ENCODE data around the gene LRP2. TPM values are rescaled to one million over a fixed set of nuclear protein-coding genes. Genes with fewer than 3 reads are reported as not detected.
"Not testable (repeated sequence)": the region's sequence is repeated elsewhere in the genome, so short reads cannot be mapped to it uniquely, and the experiment has no call there.

Gene LRP2
- polyA plus RNA-seq, 3 donors: not detected

- H3K9ac ChIP-seq (ENCODE audit: insufficient read depth, low read length, poor library complexity, severe bottlenecking): no peak overlapping the region
- WGBS (ENCODE audit: insufficient coverage): no CpG with 5 or more reads among the region's 3 CpGs
- intact Hi-C loops (cut with micrococcal nuclease): no loop called here
- H3K27ac ChIP-seq (ENCODE audit: low read depth in 1 of 2, low read length in 2 of 2): no peak overlapping the region
- H3K27ac Mint-ChIP-seq: no peak overlapping the region
- H4K20me1 ChIP-seq (ENCODE audit: insufficient read depth, low read length): no peaks in the 10 kb centered on the region
- no peaks in the 10 kb centered on the region for H3K9me3 ChIP-seq (replicated peaks in 1 of 2; ENCODE audit: control insufficient read depth in 1 of 2, insufficient read depth in 1 of 2, low read length in 2 of 2)
- H3K36me3 ChIP-seq (replicated peaks in 1 of 2; ENCODE audit: control insufficient read depth in 1 of 2, insufficient read depth in 2 of 2, low read length in 2 of 2): no peaks in the 10 kb centered on the region
- TF ChIP-seq CTCF (IDR thresholded peaks at IDR 0.05): no peak
- H3K4me3 ChIP-seq (replicated peaks in 1 of 3; ENCODE audit: low read depth in 2 of 3, low read length in 3 of 3): no peak overlapping the region
- no peak overlapping the region for H3K4me2 ChIP-seq (replicated peaks; ENCODE audit: extremely low read depth, low read length, poor library complexity, severe bottlenecking)
- no peaks in the 10 kb centered on the region for H3K27me3 ChIP-seq (ENCODE audit: control insufficient read depth in 2 of 2, insufficient read depth in 2 of 2, low read length in 2 of 2)
- no peaks in the 10 kb centered on the region for H3K79me2 ChIP-seq (ENCODE audit: insufficient read depth, low read length)
- H3K9me3 Mint-ChIP-seq: peaks cover 0 to 1% (median 0%) of the 10 kb centered on the region in 7 donors
- H3K27me3 Mint-ChIP-seq (ENCODE audit: low read depth in 3 of 3): peaks cover 0 to 1% (median 0%) of the 10 kb centered on the region in 3 donors
- DNase-seq: no peak
- no peaks in the 10 kb centered on the region for H3K36me3 Mint-ChIP-seq
- no peak overlapping the region for H2AFZ ChIP-seq (ENCODE audit: insufficient read depth, low read depth, low read length, poor library complexity, severe bottlenecking)
- no peaks in the 10 kb centered on the region for H3K4me1 ChIP-seq (ENCODE audit: control insufficient read depth in 1 of 2, insufficient read depth in 2 of 2, low read length in 2 of 2)
- no peak overlapping the region for H3K4me3 Mint-ChIP-seq
- peaks cover 4% of the 10 kb centered on the region for H3K4me1 Mint-ChIP-seq
Measured at GRCh38 chr2:169136885-169137534, 225.3 kb downstream of the LRP2 start.

GRCh38 chr2:169136428-169136827 lies 225.9 kb downstream of the LRP2 start:
- H2AFZ ChIP-seq (ENCODE audit: insufficient read depth, low read depth, low read length, poor library complexity, severe bottlenecking); H3K9me3 Mint-ChIP-seq; H3K27ac Mint-ChIP-seq; H3K4me3 ChIP-seq (replicated peaks in 1 of 3; ENCODE audit: low read depth in 2 of 3, low read length in 3 of 3); intact Hi-C loops (cut with micrococcal nuclease); H3K27me3 ChIP-seq (ENCODE audit: control insufficient read depth in 2 of 2, insufficient read depth in 2 of 2, low read length in 2 of 2); H3K4me3 Mint-ChIP-seq; H3K36me3 ChIP-seq (replicated peaks in 1 of 2; ENCODE audit: control insufficient read depth in 1 of 2, insufficient read depth in 2 of 2, low read length in 2 of 2); H3K9me3 ChIP-seq (replicated peaks in 1 of 2; ENCODE audit: control insufficient read depth in 1 of 2, insufficient read depth in 1 of 2, low read length in 2 of 2); H3K27ac ChIP-seq (ENCODE audit: low read depth in 1 of 2, low read length in 2 of 2); DNase-seq; H3K4me1 ChIP-seq (ENCODE audit: control insufficient read depth in 1 of 2, insufficient read depth in 2 of 2, low read length in 2 of 2); H3K79me2 ChIP-seq (ENCODE audit: insufficient read depth, low read length); H3K9ac ChIP-seq (ENCODE audit: insufficient read depth, low read length, poor library complexity, severe bottlenecking); H3K36me3 Mint-ChIP-seq; H4K20me1 ChIP-seq (ENCODE audit: insufficient read depth, low read length); H3K4me2 ChIP-seq (replicated peaks; ENCODE audit: extremely low read depth, low read length, poor library complexity, severe bottlenecking); H3K4me1 Mint-ChIP-seq; H3K27me3 Mint-ChIP-seq (ENCODE audit: low read depth in 3 of 3): not testable (repeated sequence)
- 94% methylated on average over 3 of the region's 5 CpGs for WGBS (ENCODE audit: insufficient coverage)

- H4K20me1 ChIP-seq (ENCODE audit: insufficient read depth, low read length); H3K27ac ChIP-seq (ENCODE audit: low read depth in 1 of 2, low read length in 2 of 2); DNase-seq; H3K36me3 ChIP-seq (replicated peaks in 1 of 2; ENCODE audit: control insufficient read depth in 1 of 2, insufficient read depth in 2 of 2, low read length in 2 of 2); H3K4me3 Mint-ChIP-seq; intact Hi-C loops (cut with micrococcal nuclease); H3K4me2 ChIP-seq (replicated peaks; ENCODE audit: extremely low read depth, low read length, poor library complexity, severe bottlenecking); H3K36me3 Mint-ChIP-seq; H3K27me3 Mint-ChIP-seq (ENCODE audit: low read depth in 3 of 3); H3K9ac ChIP-seq (ENCODE audit: insufficient read depth, low read length, poor library complexity, severe bottlenecking); H3K27me3 ChIP-seq (ENCODE audit: control insufficient read depth in 2 of 2, insufficient read depth in 2 of 2, low read length in 2 of 2); H3K9me3 Mint-ChIP-seq; H3K4me1 ChIP-seq (ENCODE audit: control insufficient read depth in 1 of 2, insufficient read depth in 2 of 2, low read length in 2 of 2); H2AFZ ChIP-seq (ENCODE audit: insufficient read depth, low read depth, low read length, poor library complexity, severe bottlenecking); H3K79me2 ChIP-seq (ENCODE audit: insufficient read depth, low read length); H3K4me3 ChIP-seq (replicated peaks in 1 of 3; ENCODE audit: low read depth in 2 of 3, low read length in 3 of 3); H3K9me3 ChIP-seq (replicated peaks in 1 of 2; ENCODE audit: control insufficient read depth in 1 of 2, insufficient read depth in 1 of 2, low read length in 2 of 2); H3K27ac Mint-ChIP-seq: not testable (repeated sequence)
- H3K4me1 Mint-ChIP-seq: peaks cover 18% of the 10 kb centered on the region
- 71% methylated on average over 6 of the region's 6 CpGs for WGBS (ENCODE audit: insufficient coverage)
Measured at GRCh38 chr2:169134272-169134671, 228.1 kb downstream of the LRP2 start.
